Mesenchymal stem cell (in vitro differentiated cells and primary cell): Measurements from ENCODE around the gene SPRN.
A peak's percentile ranks its signal among the peaks of the same experiment; 100 is the strongest.
"Not testable (repeated sequence)": the region's sequence is repeated elsewhere in the genome, so short reads cannot be mapped to it uniquely, and the experiment has no call there.

Experiments used
- DNase-seq: peaks from one replicate; pipeline ENCODE4 v3.0.0-alpha.2; 2013
- H2AFZ ChIP-seq: one replicate; pipeline ENCODE4 v1.6.1; 2013; ENCODE audit warnings: low read depth, mild to moderate bottlenecking, control low read depth, inconsistent platforms, low read length, moderate library complexity
- H2AK5ac ChIP-seq: 2 replicates; pipeline ENCODE4 v1.6.1; 2013; ENCODE audit warnings: low read length, moderate library complexity, mild to moderate bottlenecking, inconsistent platforms; ENCODE audit not compliant: severe bottlenecking
- H2BK120ac ChIP-seq: one replicate; pipeline ENCODE4 v1.6.1; 2013; ENCODE audit warnings: low read depth, mild to moderate bottlenecking, inconsistent platforms, low read length, moderate library complexity
- H2BK12ac ChIP-seq, 2 experiments: one replicate each; pipeline ENCODE4 v1.6.1; 2013; ENCODE audit warnings: inconsistent platforms in 2 of 2, low read length in 2 of 2, mild to moderate bottlenecking in 2 of 2, moderate library complexity in 2 of 2, control low read depth in 1 of 2
- H2BK15ac ChIP-seq: one replicate; pipeline ENCODE4 v1.6.1; 2013; ENCODE audit warnings: mild to moderate bottlenecking, low read depth, inconsistent platforms; ENCODE audit not compliant: poor library complexity, severe bottlenecking
- H2BK5ac ChIP-seq: 2 replicates; pipeline ENCODE4 v1.6.1; 2013; ENCODE audit warnings: low read depth, mild to moderate bottlenecking, low read length, control low read depth, inconsistent platforms; ENCODE audit not compliant: poor library complexity, severe bottlenecking
- H3K14ac ChIP-seq, 2 experiments: one replicate each; pipeline ENCODE4 v1.6.1; 2013; ENCODE audit warnings: inconsistent platforms in 2 of 2, low read length in 2 of 2, control low read depth in 1 of 2, mild to moderate bottlenecking in 1 of 2, moderate library complexity in 1 of 2
- H3K18ac ChIP-seq, 2 experiments: one replicate each; pipeline ENCODE4 v1.6.1; 2013; ENCODE audit warnings: inconsistent platforms in 2 of 2, low read length in 2 of 2, control low read depth in 1 of 2, low read depth in 1 of 2, mild to moderate bottlenecking in 1 of 2
- H3K23ac ChIP-seq, 2 experiments: one replicate each; pipeline ENCODE4 v1.6.1; 2013; ENCODE audit warnings: inconsistent platforms in 2 of 2, low read length in 2 of 2, mild to moderate bottlenecking in 2 of 2, moderate library complexity in 2 of 2, control low read depth in 1 of 2
- H3K27ac ChIP-seq: 2 replicates; pipeline ENCODE4 v1.5.1; 2013; ENCODE audit warnings: mild to moderate bottlenecking, moderate library complexity, low read length, control low read depth, inconsistent platforms; ENCODE audit not compliant: poor library complexity, severe bottlenecking
- H3K27me3 ChIP-seq, 2 experiments: 2 replicates each; pipeline versions ENCODE4 v1.6.1 to v1.7.0; 2013; ENCODE audit warnings: low read length in 2 of 2, mild to moderate bottlenecking in 2 of 2, moderate library complexity in 2 of 2, control low read depth in 1 of 2, inconsistent platforms in 1 of 2; ENCODE audit not compliant: control insufficient read depth in 1 of 2, insufficient read depth in 1 of 2
- H3K36me3 ChIP-seq, 2 experiments: 2 replicates each; pipeline versions ENCODE4 v1.6.1 to v1.7.0; 2013; ENCODE audit warnings: low read length in 2 of 2, control low read depth in 1 of 2, inconsistent platforms in 1 of 2, low read depth in 1 of 2, mild to moderate bottlenecking in 1 of 2; ENCODE audit not compliant: insufficient read depth in 2 of 2, control insufficient read depth in 1 of 2
- H3K4ac ChIP-seq, 2 experiments: one replicate each; pipeline ENCODE4 v1.6.1; 2013; ENCODE audit warnings: inconsistent platforms in 2 of 2, low read length in 2 of 2, mild to moderate bottlenecking in 2 of 2, moderate library complexity in 2 of 2, control low read depth in 1 of 2, low read depth in 1 of 2
- H3K4me1 ChIP-seq: 2 replicates; pipeline ENCODE4 v1.6.1; 2013; ENCODE audit warnings: low read depth, low read length, control low read depth; ENCODE audit not compliant: control insufficient read depth, insufficient read depth
- H3K4me2 ChIP-seq: 2 replicates; pipeline ENCODE4 v1.6.1; 2013; ENCODE audit warnings: low read length, mild to moderate bottlenecking, inconsistent platforms; ENCODE audit not compliant: poor library complexity, severe bottlenecking
- H3K4me3 ChIP-seq, 2 experiments: 2 replicates each; pipeline versions ENCODE4 v1.5.1 to v1.7.0; 2013; ENCODE audit warnings: low read length in 2 of 2, mild to moderate bottlenecking in 2 of 2, control low read depth in 1 of 2, low read depth in 1 of 2; ENCODE audit not compliant: insufficient read depth in 1 of 2
- H3K79me1 ChIP-seq: replicated peaks from 2 replicates; pipeline ENCODE4 v1.6.1; 2013; ENCODE audit warnings: mild to moderate bottlenecking, control low read depth, low read length, inconsistent platforms; ENCODE audit not compliant: poor library complexity, severe bottlenecking
- H3K9ac ChIP-seq: 2 replicates; pipeline ENCODE4 v1.7.0; 2013; ENCODE audit warnings: mild to moderate bottlenecking, low read length, moderate library complexity
- H3K9me3 ChIP-seq: 2 replicates; pipeline ENCODE4 v1.7.0; 2013; ENCODE audit warnings: mild to moderate bottlenecking, low read length; ENCODE audit not compliant: control insufficient read depth
- H4K8ac ChIP-seq: one replicate; pipeline ENCODE4 v1.6.1; 2013; ENCODE audit warnings: inconsistent platforms, mild to moderate bottlenecking, low read length, moderate library complexity
- H4K91ac ChIP-seq: one replicate; pipeline ENCODE4 v1.6.1; 2013; ENCODE audit warnings: mild to moderate bottlenecking, low read length, inconsistent platforms
- WGBS: methylation state at CpG from one replicate; pipeline ENCODE4 v1.1.7; 2013; ENCODE audit warnings: mixed read lengths; 5-methylcytosine and 5-hydroxymethylcytosine counted together

Gene SPRN

GRCh38 chr10:133377818-133378250 lies 46.6 kb downstream of the SPRN start:
- Histone ChIP-seq H3K18ac (peak overlapping the region; percentile 11 to 77), H3K4ac (peak overlapping the region; percentile 37 to 40), H3K27me3 (no peaks in the 10 kb centered on the region), H4K91ac (no peak overlapping the region), H2AK5ac (no peak overlapping the region), H3K4me3 (peak overlapping the region; percentile 77 to 93), H3K14ac (no peak overlapping the region), H2AFZ (peak overlapping the region; percentile 90), H2BK15ac (no peak overlapping the region), H2BK12ac (peak overlapping the region in 1 of 2 experiments; percentile 55), H3K9me3 (no peaks in the 10 kb centered on the region), H4K8ac (peak overlapping the region; percentile 81), H3K23ac (peak overlapping the region in 1 of 2 experiments; percentile 97), H2BK5ac (no peak overlapping the region), H3K36me3 (peaks cover 9 to 11% of the 10 kb centered on the region in 2 experiments), H3K4me1 (peaks cover 22% of the 10 kb centered on the region), H3K9ac (peak overlapping the region; percentile 79), H2BK120ac (no peak overlapping the region), H3K79me1 (peaks cover 10% of the 10 kb centered on the region), H3K4me2 (peak overlapping the region; percentile 99), H3K27ac (no peak overlapping the region)
- 24% methylated on average over 20 of the region's 20 CpGs for WGBS
- no peak for DNase-seq

DNA sequence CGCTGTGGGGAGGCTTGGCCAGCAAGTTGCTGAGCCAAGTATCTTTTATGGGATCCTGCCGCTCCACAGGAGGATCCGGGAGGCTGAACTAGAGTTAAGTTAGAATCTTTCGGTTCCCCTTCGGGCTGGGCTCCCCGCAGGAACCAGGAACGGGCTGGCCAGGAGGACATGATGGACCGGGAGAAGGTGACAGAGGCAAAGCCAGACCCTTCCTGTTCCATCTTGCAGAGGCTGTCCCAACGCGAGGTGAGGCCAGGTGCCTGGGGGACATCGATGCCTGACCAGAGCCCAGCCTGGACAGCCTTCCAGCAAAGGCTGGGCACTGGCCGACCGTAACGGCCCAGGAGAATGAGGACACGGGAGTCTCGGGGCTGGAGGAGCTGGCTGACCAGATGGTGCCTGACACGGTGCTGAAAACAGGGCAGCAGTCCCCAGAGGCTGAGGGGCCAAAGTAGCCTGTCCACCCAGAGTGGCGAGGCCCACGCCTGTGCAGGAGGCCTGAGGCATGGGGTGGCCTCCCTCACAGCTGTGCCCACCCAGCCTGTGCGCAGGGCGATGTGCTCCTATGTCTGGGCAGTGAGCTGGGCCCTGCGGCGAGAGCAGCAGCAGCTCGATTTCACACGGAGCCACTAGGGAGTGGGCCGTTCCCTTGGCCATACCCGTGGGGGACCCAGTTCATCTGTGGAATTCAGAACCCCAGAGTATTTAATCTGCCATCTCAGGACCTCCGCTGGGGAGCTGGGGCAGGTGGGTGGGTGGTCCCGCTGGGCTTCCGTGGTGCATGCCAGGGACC lies 47.2 kb downstream of the SPRN start:
- Histone ChIP-seq H3K9me3 (no peaks in the 10 kb centered on the region), H4K91ac (peak overlapping the region; percentile 14), H3K4me2 (no peak overlapping the region), H2BK12ac (peak overlapping the region in 1 of 2 experiments; percentile 37), H2BK120ac (no peak overlapping the region), H3K4ac (peak overlapping the region in 1 of 2 experiments; percentile 37), H3K36me3 (peaks cover 9 to 11% of the 10 kb centered on the region in 2 experiments), H4K8ac (peak overlapping the region; percentile 35), H2BK15ac (no peak overlapping the region), H3K4me3 (no peak overlapping the region), H2AFZ (no peak overlapping the region), H3K9ac (no peak overlapping the region), H2AK5ac (no peak overlapping the region), H3K14ac (peak overlapping the region in 1 of 2 experiments; percentile 30), H3K27ac (no peak overlapping the region), H3K4me1 (peaks cover 27% of the 10 kb centered on the region), H3K27me3 (no peaks in the 10 kb centered on the region), H3K23ac (no peak overlapping the region), H2BK5ac (no peak overlapping the region), H3K18ac (no peak overlapping the region), H3K79me1 (peaks cover 12% of the 10 kb centered on the region)
- no peak for DNase-seq
- WGBS: 93% methylated on average over 30 of the region's 30 CpGs

- H3K27me3 ChIP-seq, H2AFZ ChIP-seq, H3K4me3 ChIP-seq, H3K4ac ChIP-seq, H3K23ac ChIP-seq, H2AK5ac ChIP-seq, H3K27ac ChIP-seq, H2BK120ac ChIP-seq, H2BK15ac ChIP-seq, H4K91ac ChIP-seq, H3K4me2 ChIP-seq, H3K14ac ChIP-seq, H4K8ac ChIP-seq, H3K18ac ChIP-seq, H3K9ac ChIP-seq, H2BK5ac ChIP-seq, H2BK12ac ChIP-seq, H3K9me3 ChIP-seq, DNase-seq: not testable (repeated sequence)
- peaks cover 20% of the 10 kb centered on the region for H3K79me1 ChIP-seq
- WGBS: 94% methylated on average over 5 of the region's 5 CpGs
- peaks cover 4 to 11% of the 10 kb centered on the region in 2 experiments for H3K36me3 ChIP-seq
- peaks cover 36% of the 10 kb centered on the region for H3K4me1 ChIP-seq
These were observed 48.2 kb downstream of the SPRN start for GRCh38 chr10:133376183-133376582.

GRCh38 chr10:133375357-133376115 lies 48.9 kb downstream of the SPRN start:
- H4K91ac ChIP-seq: peak overlapping the region; percentile 22
- H2BK5ac ChIP-seq: no peak overlapping the region
- no peak for DNase-seq
- no peak overlapping the region for H3K23ac ChIP-seq
- H2AK5ac ChIP-seq: no peak overlapping the region
- H3K9ac ChIP-seq: no peak overlapping the region
- H3K4me2 ChIP-seq: no peak overlapping the region
- H4K8ac ChIP-seq: no peak overlapping the region
- H3K18ac ChIP-seq: no peak overlapping the region
- peaks cover 32% of the 10 kb centered on the region for H3K4me1 ChIP-seq
- no peak overlapping the region for H2BK12ac ChIP-seq
- no peak overlapping the region for H3K14ac ChIP-seq
- H3K4ac ChIP-seq: no peak overlapping the region
- H2AFZ ChIP-seq: no peak overlapping the region
- H2BK120ac ChIP-seq: no peak overlapping the region
- H3K79me1 ChIP-seq: peaks cover 20% of the 10 kb centered on the region
- 83% methylated on average over 11 of the region's 12 CpGs for WGBS
- H3K27me3 ChIP-seq: no peaks in the 10 kb centered on the region
- peaks cover 5 to 12% of the 10 kb centered on the region in 2 experiments for H3K36me3 ChIP-seq
- no peak overlapping the region for H3K4me3 ChIP-seq
- no peaks in the 10 kb centered on the region for H3K9me3 ChIP-seq
- H2BK15ac ChIP-seq: no peak overlapping the region
- H3K27ac ChIP-seq: no peak overlapping the region
